ENCODE data around the gene ZNF714.

The ZNF714 gene

GRCh38 chr19:21109116-21109515, 27.1 kb downstream of the ZNF714 start:
- ChIA-PET CTCF (no interaction called here), POLR2A (no interaction called here)
- no peak for TF ChIP-seq CTCF (IDR thresholded peaks at IDR 0.05; ENCODE audit: insufficient read depth, low read length, missing control alignments)
- no peak for DNase-seq (ENCODE audit: low read depth, low spot score)
- no peak overlapping the region for H3K4me3 ChIP-seq (ENCODE audit: low read depth, low read length)

- no peak overlapping the region for H3K4me3 ChIP-seq (ENCODE audit: low read depth, low read length)
- TF ChIP-seq CTCF (IDR thresholded peaks at IDR 0.05; ENCODE audit: insufficient read depth, low read length, missing control alignments), result no peak
- POLR2A ChIA-PET, result no interaction called here
- CTCF ChIA-PET, result no interaction called here
- DNase-seq (ENCODE audit: low read depth, low spot score), result no peak
Observed at GRCh38 chr19:21110183-21110582, 28.2 kb downstream of the ZNF714 start.

- TF ChIP-seq CTCF (IDR thresholded peaks at IDR 0.05; ENCODE audit: insufficient read depth, low read length, missing control alignments), result no peak
- POLR2A ChIA-PET, result no interaction called here
- DNase-seq (ENCODE audit: low read depth, low spot score), result no peak
- H3K4me3 ChIP-seq (ENCODE audit: low read depth, low read length), result no peak overlapping the region
- CTCF ChIA-PET, result no interaction called here
Observed at GRCh38 chr19:21115430-21115829, 33.4 kb downstream of the ZNF714 start.

- no peak for DNase-seq (ENCODE audit: low read depth, low spot score)
- CTCF ChIA-PET, result no interaction called here
- no peak overlapping the region for H3K4me3 ChIP-seq (ENCODE audit: low read depth, low read length)
- POLR2A ChIA-PET, result no interaction called here
- TF ChIP-seq CTCF (IDR thresholded peaks at IDR 0.05; ENCODE audit: insufficient read depth, low read length, missing control alignments), result no peak
Observed at GRCh38 chr19:21117041-21117907, 35.3 kb downstream of the ZNF714 start.

- ChIA-PET CTCF (no interaction called here), POLR2A (no interaction called here)
- no peak for TF ChIP-seq CTCF (IDR thresholded peaks at IDR 0.05; ENCODE audit: insufficient read depth, low read length, missing control alignments)
- no peak for DNase-seq (ENCODE audit: low read depth, low spot score)
- no peak overlapping the region for H3K4me3 ChIP-seq (ENCODE audit: low read depth, low read length)
Observed at GRCh38 chr19:21126078-21126477, 44.1 kb downstream of the ZNF714 start.

- TF ChIP-seq CTCF (IDR thresholded peaks at IDR 0.05; ENCODE audit: insufficient read depth, low read length, missing control alignments), result no peak
- CTCF ChIA-PET, result no interaction called here
- no peak overlapping the region for H3K4me3 ChIP-seq (ENCODE audit: low read depth, low read length)
- POLR2A ChIA-PET, result no interaction called here
- no peak for DNase-seq (ENCODE audit: low read depth, low spot score)
Observed at GRCh38 chr19:21127001-21127400, 45.0 kb downstream of the ZNF714 start.
